Activated naive CD8-positive, alpha-beta T cell (primary cell): Measurements from ENCODE around the gene INPP5A.

ENCODE experiments used
- H3K27ac Mint-ChIP-seq: one replicate; pipeline ENCODE4 v1.8.0; 2021; ENCODE audit warnings: mixed read lengths
- H3K27me3 Mint-ChIP-seq: one replicate; pipeline ENCODE4 v1.8.0; 2021; ENCODE audit warnings: mixed read lengths
- H3K36me3 Mint-ChIP-seq: one replicate; pipeline ENCODE4 v1.8.0; 2021; ENCODE audit warnings: mixed read lengths
- H3K4me1 Mint-ChIP-seq: one replicate; pipeline ENCODE4 v1.8.0; 2021; ENCODE audit warnings: low read depth, mixed read lengths
- H3K4me3 Mint-ChIP-seq: one replicate; pipeline ENCODE4 v1.8.0; 2021; ENCODE audit warnings: mild to moderate bottlenecking, mixed read lengths
- H3K9me3 Mint-ChIP-seq: one replicate; pipeline ENCODE4 v1.8.0; 2021; ENCODE audit warnings: low read depth, mixed read lengths

Gene INPP5A

DNA sequence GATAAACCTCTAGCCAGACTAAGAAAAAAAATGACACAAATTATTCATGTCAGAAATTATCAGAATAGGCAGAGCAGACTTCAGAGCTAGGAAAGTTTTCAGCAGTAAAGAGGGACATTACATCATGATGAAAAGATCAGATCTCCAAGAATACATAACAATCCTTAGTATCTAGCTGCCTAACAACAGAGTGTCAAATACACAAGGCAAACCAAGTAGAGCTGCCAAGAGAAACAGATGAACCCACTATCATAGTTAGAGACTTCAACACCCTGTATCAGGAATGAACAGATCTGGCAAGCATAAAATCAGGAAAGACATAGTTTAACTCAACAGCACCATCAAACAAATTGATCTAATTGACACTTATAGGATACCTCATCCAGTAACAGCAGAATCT, 156.1 kb downstream of the INPP5A start:
- H3K36me3 Mint-ChIP-seq, result peaks cover 17% of the 10 kb centered on the region
- no peak overlapping the region for H3K4me3 Mint-ChIP-seq
- peaks cover 2% of the 10 kb centered on the region for H3K4me1 Mint-ChIP-seq
- H3K9me3 Mint-ChIP-seq, result peaks cover 7% of the 10 kb centered on the region
- no peak overlapping the region for H3K27ac Mint-ChIP-seq
- no peaks in the 10 kb centered on the region for H3K27me3 Mint-ChIP-seq

DNA sequence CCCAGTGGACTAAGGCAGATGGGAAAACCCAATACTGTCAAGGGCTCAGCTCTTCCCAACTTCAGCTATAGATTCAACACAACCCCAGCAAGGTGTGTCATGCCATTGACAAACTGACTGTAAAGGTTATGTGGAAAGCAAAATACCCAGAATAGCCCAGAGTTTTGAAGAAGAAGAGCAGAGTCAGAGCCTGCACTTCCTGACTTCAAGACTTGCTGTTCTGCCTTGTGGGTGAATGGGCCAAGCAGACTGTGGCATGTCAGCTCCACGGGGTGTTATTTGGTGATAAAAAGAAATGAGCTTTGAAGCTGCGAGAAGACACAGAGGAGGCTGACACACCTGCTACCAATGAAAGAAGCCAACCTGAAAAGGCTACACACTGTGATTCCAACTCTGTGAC, 158.6 kb downstream of the INPP5A start:
- Mint-ChIP-seq H3K36me3 (peaks cover 14% of the 10 kb centered on the region), H3K27ac (no peak overlapping the region), H3K9me3 (peaks cover 7% of the 10 kb centered on the region), H3K4me3 (no peak overlapping the region), H3K27me3 (no peaks in the 10 kb centered on the region), H3K4me1 (no peaks in the 10 kb centered on the region)

DNA sequence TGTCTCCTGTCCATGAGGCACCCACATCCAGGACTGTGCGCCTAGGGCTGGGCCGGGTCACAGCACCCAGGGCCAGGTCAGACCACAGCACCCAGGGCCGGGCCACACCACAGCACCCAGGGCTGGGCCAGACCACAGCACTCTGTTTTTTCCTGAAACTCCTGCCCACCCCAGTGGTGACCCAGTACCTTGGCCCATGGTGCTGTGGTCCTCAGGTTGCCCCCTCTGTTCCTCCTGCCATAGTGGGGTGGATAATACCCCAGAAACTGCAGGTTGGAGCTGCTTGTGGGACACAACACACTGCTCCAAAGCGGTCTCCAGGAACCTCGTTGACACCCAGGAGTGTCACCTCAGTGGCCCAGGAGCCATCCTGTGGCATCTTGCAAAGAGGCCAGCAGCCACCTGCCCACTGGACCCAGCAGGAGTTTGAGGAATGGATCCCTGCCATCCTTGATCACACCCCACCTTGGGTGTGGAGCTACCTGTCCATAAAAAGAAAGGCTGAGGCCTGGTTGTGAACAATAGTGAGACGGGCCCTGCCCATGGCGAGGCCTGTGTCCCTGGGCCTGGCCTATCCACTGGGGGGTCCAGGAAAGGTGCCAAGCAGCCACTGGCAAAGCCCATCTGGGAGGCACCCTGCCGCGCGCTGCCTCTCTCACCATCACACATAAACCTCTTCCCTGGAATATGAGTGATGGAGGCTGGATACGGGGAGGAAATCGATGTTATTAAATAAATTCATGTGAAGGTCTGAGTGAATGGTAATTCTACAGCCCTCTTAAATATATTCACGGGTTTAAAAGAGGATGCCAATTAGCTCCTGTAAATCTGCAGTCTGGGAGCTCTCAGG, 159.4 kb downstream of the INPP5A start:
- Mint-ChIP-seq H3K27ac (no peak overlapping the region), H3K4me3 (no peak overlapping the region), H3K27me3 (no peaks in the 10 kb centered on the region), H3K9me3 (peaks cover 7% of the 10 kb centered on the region), H3K36me3 (peaks cover 12% of the 10 kb centered on the region), H3K4me1 (no peaks in the 10 kb centered on the region)

DNA sequence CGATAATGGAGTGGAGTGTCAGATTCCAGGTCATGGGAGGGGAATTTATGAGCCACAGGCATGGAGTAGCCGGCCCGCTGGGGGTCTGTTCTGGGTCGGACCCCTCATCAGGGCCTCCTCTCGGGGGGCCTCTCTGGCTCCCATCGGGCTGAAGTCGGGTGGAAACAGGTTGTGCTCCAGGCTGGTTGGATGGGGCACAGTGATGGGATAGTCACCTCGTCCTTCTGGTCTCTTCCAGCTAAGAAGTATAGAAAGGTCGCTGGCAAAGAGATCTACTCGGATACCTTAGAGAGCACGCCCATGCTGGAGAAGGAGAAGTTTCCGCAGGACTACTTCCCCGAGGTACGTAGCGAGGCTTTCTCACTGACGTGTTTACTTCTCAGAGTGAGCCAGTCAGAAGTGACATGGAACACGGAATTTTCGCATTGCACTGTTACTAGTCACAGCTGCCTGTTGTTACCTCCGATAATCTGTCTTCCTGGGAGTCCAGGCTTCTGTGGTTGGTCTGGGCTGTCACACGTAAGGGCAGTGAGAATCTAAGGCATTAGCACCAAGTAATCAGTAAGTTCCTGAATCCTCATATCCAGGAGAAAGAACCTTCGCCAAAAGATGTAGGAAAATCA, 160.1 kb downstream of the INPP5A start:
- H3K27ac Mint-ChIP-seq, result no peak overlapping the region
- H3K36me3 Mint-ChIP-seq, result peaks cover 12% of the 10 kb centered on the region

DNA sequence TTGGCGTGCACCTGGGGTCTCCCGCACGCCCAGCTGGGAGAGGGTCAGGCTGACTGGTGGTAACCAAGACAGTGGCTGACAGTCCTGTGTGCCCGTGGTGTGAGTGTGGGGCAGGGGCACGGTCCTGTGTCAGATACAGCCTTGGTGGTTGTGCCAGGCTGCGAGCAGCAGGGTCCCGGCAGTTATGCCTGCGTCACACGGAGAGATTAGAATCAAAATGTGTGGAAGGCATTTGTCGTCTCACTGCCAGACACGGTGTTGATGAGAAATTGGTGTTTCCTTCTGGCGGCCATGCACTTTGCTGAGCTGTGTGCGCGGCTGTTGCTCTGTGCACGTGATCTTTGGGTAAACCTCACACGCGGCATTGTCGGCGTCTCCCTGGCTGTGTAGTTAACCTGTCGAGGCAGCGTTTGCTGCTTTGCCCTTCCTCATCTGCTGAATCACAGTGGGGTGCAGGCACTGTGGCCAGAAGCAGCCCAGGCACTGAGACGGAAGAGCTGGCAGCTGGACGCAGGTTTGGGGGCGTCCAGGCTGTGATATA, 160.7 kb downstream of the INPP5A start:
- no peak overlapping the region for H3K4me3 Mint-ChIP-seq

More for the DNA sequence above, 160.1 kb downstream of the INPP5A start:
- no peaks in the 10 kb centered on the region for H3K27me3 Mint-ChIP-seq
- H3K9me3 Mint-ChIP-seq, result peaks cover 7% of the 10 kb centered on the region
- H3K4me1 Mint-ChIP-seq, result peaks cover 2% of the 10 kb centered on the region
- no peak overlapping the region for H3K4me3 Mint-ChIP-seq

DNA sequence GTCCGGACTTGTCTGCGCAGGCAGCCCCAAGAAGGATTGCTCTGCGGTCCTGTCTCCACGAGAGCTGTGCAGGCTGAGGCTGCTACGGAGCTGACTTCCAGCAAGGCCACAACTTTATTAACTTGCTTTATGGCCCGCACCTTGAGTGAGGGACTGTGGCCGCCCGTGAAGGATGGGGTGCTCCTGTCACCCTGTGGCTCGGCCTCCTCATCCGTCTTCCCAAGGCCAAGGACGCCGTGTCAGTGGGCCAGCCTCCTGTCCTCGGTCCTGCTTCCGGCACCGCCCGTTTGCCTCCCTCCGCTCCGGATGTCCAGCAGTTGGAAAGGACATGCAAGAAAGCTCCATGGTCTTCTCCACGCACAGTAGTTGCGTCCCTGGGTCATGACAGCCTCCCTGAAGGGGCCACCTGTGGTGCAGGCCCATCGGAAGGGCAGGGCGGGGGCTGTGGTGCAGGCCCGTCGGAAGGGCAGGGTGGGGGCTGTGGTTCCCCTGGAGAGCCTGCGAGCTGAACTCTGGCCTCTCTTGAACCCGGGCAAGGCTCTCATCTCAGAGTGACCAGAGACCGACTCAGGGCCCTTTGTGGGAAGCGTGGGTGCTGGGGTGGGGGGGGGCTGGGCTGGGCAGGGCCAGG, 161.3 kb downstream of the INPP5A start:
- Mint-ChIP-seq H3K36me3 (peaks cover 8% of the 10 kb centered on the region), H3K4me3 (no peak overlapping the region), H3K4me1 (peaks cover 2% of the 10 kb centered on the region), H3K9me3 (peaks cover 5% of the 10 kb centered on the region), H3K27ac (no peak overlapping the region), H3K27me3 (no peaks in the 10 kb centered on the region)

More for the DNA sequence above, 160.7 kb downstream of the INPP5A start:
- H3K27ac Mint-ChIP-seq, result no peak overlapping the region
- H3K4me1 Mint-ChIP-seq, result peaks cover 2% of the 10 kb centered on the region
- peaks cover 7% of the 10 kb centered on the region for H3K9me3 Mint-ChIP-seq
- no peaks in the 10 kb centered on the region for H3K27me3 Mint-ChIP-seq
- H3K36me3 Mint-ChIP-seq, result peaks cover 12% of the 10 kb centered on the region

DNA sequence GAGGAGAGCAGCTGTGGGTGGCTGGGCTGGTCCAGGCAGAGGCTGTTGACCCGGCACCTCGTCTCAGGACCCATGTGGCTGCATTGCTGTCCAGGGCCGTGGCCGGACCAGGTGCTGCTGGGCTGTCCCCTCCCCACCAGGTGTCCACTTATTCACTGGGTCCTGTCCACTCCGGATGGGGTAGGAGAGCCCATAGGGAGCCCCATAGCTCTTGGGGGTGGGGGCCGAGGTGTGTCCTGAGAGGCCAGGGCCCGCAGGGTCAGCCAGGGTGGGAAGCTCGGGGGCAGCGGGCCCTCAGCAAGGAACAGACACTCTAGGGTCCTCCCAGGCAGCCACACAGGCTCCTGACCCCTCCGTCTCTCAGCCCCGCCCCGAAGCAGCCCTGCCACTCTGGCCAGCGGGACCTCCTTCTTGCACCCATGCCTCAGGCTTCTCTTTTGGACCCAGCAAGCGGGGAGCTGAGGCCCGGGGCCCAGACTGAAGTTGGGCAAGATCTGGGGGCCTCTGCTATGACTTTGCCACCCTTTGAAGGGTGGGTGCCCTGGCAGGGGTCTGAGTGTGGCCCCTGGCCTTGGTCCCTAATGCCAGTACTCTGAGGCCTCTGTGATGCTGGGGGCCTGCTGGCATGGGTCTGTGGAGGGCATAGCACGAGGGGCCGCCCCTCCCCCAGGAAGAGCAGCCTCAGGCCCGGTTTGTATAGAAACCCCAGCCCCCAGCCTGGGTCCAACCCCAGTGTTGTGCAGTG, 162.0 kb downstream of the INPP5A start:
- H3K27me3 Mint-ChIP-seq, result no peaks in the 10 kb centered on the region
- no peak overlapping the region for H3K4me3 Mint-ChIP-seq
- no peak overlapping the region for H3K27ac Mint-ChIP-seq
- H3K36me3 Mint-ChIP-seq, result peaks cover 7% of the 10 kb centered on the region
- H3K4me1 Mint-ChIP-seq, result peaks cover 2% of the 10 kb centered on the region
- no peaks in the 10 kb centered on the region for H3K9me3 Mint-ChIP-seq

DNA sequence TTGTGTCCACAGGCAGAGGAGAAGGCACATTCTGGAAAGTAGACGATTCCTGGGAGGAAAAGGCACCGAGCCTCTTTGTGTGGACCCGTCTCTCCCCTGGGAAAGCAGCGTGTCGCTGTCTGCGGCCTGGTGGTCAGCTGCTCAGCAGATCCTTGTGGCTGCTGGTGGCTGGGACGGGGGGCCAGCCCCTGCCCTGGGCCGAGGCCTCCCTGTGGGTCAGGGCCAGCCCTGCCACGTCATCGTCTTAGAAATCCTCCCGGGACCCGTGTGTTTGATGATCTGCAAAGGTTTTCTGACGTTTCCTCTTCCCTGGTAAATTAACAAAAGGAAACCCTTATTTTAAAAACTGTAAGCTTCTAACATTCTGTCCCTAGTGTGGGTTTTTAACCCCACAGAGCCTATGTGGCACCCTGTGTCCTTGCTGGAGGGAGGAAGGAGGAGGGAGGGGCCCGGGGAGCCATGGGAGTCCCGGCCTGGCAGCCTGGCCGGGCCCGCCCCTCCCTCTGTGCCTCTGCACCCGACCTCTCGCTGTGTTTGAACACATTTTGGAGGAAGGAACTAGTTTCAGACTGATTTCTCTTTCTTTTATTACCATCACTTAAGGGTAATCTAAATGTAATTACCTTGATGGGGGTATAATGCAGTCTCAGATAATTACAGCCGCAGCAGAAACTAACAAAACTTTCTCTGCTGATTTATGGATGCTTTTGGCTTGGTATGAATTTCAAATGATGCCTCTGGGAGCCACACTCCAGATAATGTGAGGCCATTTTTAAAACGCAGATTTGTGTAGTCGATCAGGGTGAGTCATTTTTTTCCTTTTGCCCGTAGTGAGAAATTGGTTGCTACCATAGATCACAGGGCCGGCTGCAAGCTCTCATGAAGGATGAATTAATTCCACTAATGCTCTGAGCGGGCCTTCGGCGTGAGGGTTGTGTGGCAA, 162.8 kb downstream of the INPP5A start:
- H3K36me3 Mint-ChIP-seq, result peaks cover 2% of the 10 kb centered on the region
- no peak overlapping the region for H3K4me3 Mint-ChIP-seq
- H3K9me3 Mint-ChIP-seq, result no peaks in the 10 kb centered on the region
- H3K27me3 Mint-ChIP-seq, result no peaks in the 10 kb centered on the region
- peaks cover 2% of the 10 kb centered on the region for H3K4me1 Mint-ChIP-seq
- no peak overlapping the region for H3K27ac Mint-ChIP-seq

DNA sequence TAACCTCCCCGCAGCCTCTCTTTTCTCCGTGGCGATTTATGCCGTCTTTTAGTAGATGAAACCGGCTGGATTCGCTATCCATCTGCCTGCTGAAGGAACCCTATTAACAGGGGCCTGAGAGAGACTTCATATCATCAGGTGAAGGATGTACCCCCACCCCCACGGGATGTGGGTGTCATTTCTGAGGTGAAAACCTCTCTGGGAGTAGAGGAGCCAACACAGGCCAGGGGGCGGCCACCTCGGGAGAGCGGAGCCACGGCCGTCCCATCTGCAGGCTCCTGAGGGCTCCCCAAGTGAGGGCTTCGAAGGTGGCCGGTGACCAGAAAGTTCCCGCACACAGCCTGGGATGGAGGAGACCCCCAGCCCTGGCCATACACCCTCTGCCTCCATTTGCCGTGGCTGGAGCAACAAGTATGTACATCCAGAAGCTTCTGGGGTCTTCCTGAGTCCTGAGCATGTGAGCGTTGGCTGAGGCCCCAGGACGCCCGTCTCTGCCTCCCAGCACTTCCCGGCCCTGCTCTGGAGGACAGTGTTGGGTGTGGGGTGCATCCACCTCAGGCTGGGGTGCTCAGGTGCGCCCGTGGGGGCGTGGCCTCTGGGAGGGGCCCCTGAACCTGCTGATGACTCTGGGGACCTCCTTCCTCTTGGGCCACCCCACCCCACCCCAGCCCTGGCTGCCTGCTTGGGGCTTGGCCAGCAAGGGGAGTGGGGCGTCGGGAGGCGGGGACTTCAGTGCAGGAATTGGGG, 163.7 kb downstream of the INPP5A start:
- no peak overlapping the region for H3K27ac Mint-ChIP-seq
- no peak overlapping the region for H3K4me3 Mint-ChIP-seq
- peaks cover 9% of the 10 kb centered on the region for H3K36me3 Mint-ChIP-seq
- no peaks in the 10 kb centered on the region for H3K27me3 Mint-ChIP-seq
- peaks cover 7% of the 10 kb centered on the region for H3K9me3 Mint-ChIP-seq
- H3K4me1 Mint-ChIP-seq, result peaks cover 2% of the 10 kb centered on the region

DNA sequence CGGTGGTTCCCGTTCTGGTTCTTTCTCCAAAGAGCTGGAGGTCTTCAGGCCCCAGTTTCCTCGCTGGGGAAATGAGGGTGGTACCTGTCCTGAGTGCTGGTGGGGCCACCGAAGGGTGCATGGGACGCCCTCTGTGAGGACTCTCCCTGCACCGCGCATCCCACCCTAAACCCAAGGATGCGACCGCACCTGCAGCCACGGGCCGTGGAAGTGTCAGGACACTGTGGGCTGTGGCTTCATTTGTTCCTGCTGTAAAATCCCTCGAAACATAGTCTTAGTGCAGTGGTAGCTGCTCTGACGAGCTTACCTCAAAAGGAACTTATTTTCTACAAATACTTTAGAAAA, 164.2 kb downstream of the INPP5A start:
- Mint-ChIP-seq H3K27ac (no peak overlapping the region), H3K27me3 (no peaks in the 10 kb centered on the region), H3K4me1 (peaks cover 2% of the 10 kb centered on the region), H3K4me3 (no peak overlapping the region), H3K9me3 (peaks cover 7% of the 10 kb centered on the region), H3K36me3 (peaks cover 11% of the 10 kb centered on the region)

DNA sequence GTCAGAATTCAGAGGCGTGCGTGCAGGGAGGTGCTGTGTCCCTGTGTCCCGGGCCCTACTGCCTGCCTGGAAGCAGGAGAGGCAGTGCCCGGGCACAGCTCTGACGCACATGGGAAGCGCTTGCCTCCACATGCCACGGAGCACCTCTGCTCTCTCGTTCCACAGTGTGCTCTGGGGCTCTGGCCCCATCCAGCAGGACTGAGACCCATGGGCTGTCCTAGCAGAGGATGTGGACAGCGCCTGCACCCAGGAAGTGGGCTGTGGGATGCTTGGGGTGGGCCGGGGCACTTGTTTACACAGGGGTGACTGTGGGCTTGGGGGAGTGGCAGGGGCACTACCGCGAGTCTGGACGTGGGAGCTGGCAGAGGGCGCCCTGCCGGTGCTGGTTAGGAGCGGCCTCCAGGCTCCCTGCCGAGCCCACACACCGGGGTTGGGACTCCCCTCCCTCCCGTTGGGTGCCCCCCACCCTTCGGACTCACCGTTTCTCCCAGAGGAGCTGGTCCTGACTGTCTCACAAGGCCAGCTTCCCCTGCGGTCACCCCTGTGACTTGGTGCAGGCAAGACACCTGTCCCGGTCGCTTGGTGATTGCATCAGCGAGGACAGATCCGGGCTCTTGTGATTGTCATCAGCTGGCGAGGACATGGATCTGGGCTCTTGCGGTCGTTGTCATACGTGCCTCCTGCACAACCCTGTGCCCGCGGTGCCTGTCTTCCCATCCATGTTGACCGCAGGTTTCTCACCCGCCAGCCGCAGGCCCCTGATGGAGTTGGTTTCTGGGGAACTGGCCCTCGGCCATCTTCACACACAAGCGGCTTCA, 165.2 kb downstream of the INPP5A start:
- H3K36me3 Mint-ChIP-seq, result peaks cover 11% of the 10 kb centered on the region
- H3K9me3 Mint-ChIP-seq, result peaks cover 7% of the 10 kb centered on the region
- H3K27ac Mint-ChIP-seq, result no peak overlapping the region
- no peak overlapping the region for H3K4me3 Mint-ChIP-seq
- peaks cover 2% of the 10 kb centered on the region for H3K4me1 Mint-ChIP-seq
- H3K27me3 Mint-ChIP-seq, result no peaks in the 10 kb centered on the region

DNA sequence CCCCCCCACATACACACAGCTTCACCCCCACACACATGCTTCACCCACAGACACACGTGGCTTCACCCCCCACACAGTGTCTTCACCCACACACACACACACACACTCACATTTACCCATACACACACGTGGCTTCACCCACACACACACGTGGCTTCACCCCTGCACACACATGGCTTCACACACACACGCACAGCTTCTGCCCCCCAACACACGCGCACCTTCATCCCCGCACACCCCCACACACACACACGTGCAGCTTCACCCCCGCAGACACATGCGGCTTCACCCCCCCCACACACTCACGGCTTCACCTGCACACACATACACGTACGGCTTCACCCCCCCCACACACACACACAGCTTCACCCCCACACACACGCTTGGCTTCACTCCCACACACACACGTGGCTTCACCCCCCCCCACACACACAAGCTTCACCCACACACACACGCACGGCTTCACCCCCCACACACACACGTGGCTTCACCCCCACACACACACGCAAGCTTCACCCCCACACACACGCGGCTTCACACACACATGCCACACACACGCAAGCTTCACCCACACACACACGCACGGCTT, 165.9 kb downstream of the INPP5A start:
- peaks cover 10% of the 10 kb centered on the region for H3K36me3 Mint-ChIP-seq
- H3K4me1 Mint-ChIP-seq, result peaks cover 2% of the 10 kb centered on the region
- no peaks in the 10 kb centered on the region for H3K27me3 Mint-ChIP-seq
- H3K9me3 Mint-ChIP-seq, result peaks cover 7% of the 10 kb centered on the region
- H3K27ac Mint-ChIP-seq, result no peak overlapping the region
- no peak overlapping the region for H3K4me3 Mint-ChIP-seq
